GM21360 (cell line): ENCODE data around the gene C16orf54.
"Not testable (repeated sequence)": the region's sequence is repeated elsewhere in the genome, so short reads cannot be mapped to it uniquely, and the experiment has no call there.

Experiments
- ATAC-seq: cut with Tn5 transposase; IDR thresholded peaks from one replicate; pipeline ENCODE4 v1.9.1; 2021; ENCODE audit warnings: mild to moderate bottlenecking, moderate library complexity; ENCODE audit not compliant: unreplicated experiment

C16orf54 gene

GRCh38 chr16:29710227-29711219 is 35.3 kb downstream of the C16orf54 start:
- no peak for ATAC-seq

DNA sequence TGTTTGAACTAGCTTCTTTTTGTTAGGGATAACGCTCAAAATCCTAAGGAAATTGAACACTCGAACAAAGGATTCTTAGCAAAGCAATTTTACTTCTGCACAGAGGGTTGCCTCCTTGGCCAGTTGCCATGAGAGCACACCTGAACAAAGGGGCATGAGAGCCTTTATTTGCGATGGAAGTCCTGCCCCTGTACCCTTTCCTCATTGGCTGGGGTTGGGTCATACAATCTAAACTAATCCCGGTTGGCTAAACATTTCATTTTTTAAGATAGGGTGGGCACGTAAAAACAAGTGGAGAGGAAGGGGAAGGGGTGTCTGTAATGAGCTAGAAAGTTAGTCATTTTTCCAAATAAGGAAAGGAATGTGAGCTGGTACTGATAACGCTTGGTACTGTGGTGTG is 36.1 kb downstream of the C16orf54 start:
- ATAC-seq: not testable (repeated sequence)

- ATAC-seq: no peak
Observed at GRCh38 chr16:29708917-29709600, 36.7 kb downstream of the C16orf54 start.

DNA sequence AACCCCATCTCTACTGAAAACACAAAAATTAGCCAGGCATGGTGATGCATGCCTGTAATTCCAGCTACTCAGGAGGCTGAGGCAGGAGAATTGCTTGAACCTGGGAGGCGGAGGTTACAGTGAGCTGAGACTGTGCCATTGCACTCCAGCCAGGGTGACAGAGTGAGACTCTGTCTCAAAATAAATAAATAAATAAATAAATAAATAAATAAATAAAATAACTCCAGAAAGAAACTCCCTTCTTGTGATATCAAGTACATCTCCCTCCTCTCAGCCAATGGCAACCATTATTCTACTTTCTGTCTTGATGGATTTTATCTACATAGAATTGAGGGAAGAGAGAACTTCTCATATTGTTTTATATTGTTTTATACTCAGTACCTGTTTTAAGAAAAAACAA is 38.6 kb downstream of the C16orf54 start:
- ATAC-seq: not testable (repeated sequence)

GRCh38 chr16:29705030-29705429 is 40.8 kb downstream of the C16orf54 start:
- no peak for ATAC-seq

DNA sequence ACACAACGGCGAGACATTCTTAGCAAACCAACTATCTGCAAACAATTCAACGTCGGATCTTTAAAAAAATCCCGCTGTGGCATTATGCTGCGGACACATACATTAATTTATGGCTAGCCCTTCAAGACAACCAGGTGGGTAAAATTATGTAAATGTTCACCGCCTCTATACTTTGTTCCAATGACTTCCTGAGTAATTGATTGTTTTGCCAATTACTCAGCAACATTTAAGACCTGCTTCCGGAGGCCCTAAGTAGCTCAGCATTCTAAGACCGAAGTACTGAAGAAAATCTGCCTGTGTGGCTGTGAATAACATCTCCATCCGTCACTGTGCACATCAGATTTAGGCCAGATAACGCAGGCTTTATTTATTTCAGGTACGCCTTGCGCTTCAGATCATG is 43.5 kb downstream of the C16orf54 start:
- no peak for ATAC-seq

DNA sequence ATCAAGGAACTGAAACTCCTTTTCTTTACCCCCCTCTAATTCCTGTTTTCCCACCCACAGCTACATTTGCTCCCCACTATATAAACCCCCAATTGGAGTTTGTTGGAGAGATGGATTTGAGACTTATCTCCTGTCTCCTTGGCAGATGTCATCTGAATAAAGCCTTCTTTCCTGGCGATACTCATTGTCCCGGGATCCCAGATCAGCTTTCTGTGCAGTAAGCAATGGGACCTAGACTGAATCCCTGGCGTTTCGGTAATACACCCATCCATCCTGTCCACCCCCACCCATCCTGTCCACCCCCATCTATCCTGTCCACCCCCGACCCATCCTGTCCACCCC is 44.6 kb downstream of the C16orf54 start:
- no peak for ATAC-seq

- ATAC-seq: no peak
Observed at GRCh38 chr16:29700253-29700987, 45.4 kb downstream of the C16orf54 start.

- no peak for ATAC-seq
Observed at GRCh38 chr16:29699324-29700219, 46.2 kb downstream of the C16orf54 start.

- no peak for ATAC-seq
Observed at GRCh38 chr16:29698484-29699323, 47.1 kb downstream of the C16orf54 start.

GRCh38 chr16:29698042-29698441 is 47.7 kb downstream of the C16orf54 start:
- ATAC-seq: no peak

DNA sequence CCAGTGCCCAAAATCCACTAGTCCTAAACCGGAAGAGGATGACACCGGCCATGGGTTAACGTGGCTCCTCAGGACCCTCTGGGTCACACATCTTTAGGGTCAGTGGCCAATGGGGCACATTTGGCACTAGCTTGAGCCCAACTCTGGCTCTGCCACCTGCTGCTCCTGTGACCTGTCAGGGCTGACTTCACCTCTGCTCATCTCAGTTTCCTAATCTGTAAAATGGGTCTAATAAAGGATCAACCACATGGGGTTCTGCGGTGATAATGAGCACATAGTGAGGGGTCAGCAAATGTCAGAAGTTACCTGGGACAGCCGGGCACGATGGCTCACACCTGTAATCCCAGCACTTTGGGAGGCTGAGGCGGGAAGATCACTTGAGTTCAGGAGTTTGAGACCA is 48.4 kb downstream of the C16orf54 start:
- no peak for ATAC-seq

- ATAC-seq: no peak
Observed at GRCh38 chr16:29696881-29697331, 48.9 kb downstream of the C16orf54 start.

- ATAC-seq: not testable (repeated sequence)
Observed at GRCh38 chr16:29695675-29696074, 50.1 kb downstream of the C16orf54 start.

DNA sequence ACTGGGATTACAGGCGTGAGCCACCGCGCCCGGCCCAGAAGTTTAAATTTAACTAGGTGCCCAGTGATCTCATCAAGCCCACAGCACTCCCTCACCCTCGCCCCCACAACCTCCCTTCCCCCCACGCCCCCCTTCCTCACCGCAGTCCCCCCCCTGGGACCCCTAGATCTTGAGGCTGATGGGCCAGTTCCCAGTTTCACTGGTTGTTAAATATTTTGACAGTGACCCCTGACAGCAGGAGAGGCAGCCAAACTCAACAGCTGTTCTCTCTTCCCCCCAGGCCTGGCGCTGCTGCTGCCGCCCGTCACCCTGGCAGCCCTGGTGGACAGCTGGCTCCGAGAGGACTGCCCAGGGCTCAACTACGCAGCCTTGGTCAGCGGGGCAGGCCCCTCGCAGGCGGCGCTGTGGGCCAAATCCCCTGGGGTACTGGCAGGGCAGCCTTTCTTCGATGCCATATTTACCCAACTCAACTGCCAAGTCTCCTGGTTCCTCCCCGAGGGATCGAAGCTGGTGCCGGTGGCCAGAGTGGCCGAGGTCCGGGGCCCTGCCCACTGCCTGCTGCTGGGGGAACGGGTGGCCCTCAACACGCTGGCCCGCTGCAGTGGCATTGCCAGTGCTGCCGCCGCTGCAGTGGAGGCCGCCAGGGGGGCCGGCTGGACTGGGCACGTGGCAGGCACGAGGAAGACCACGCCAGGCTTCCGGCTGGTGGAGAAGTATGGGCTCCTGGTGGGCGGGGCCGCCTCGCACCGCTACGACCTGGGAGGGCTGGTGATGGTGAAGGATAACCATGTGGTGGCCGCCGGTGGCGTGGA is 51.2 kb downstream of the C16orf54 start:
- ATAC-seq: no peak

- not testable (repeated sequence) for ATAC-seq
Observed at GRCh38 chr16:29692606-29693005, 53.2 kb downstream of the C16orf54 start.
